Testis (tissue), 3 donors: ENCODE results near the gene BCAR3. TPM values are rescaled to one million over a fixed set of nuclear protein-coding genes. Genes with fewer than 3 reads are reported as not detected.

Source experiments
- DNase-seq: peaks from one replicate; pipeline ENCODE4 v3.0.0-alpha.2; 2019
- H3K27ac ChIP-seq, 2 donors: fragments of 200-600 bp; sonication (generic); one replicate each; pipeline ENCODE4 v1.5.1; 2019
- H3K27me3 ChIP-seq: fragments of 200-600 bp; sonication (generic); one replicate; pipeline ENCODE4 v1.5.1; 2019
- H3K36me3 ChIP-seq: fragments of 200-600 bp; sonication (generic); one replicate; pipeline ENCODE4 v1.5.1; 2017; ENCODE audit warnings: low read depth; ENCODE audit errors: missing control alignments
- H3K4me1 ChIP-seq: fragments of 200-600 bp; sonication (generic); one replicate; pipeline ENCODE4 v1.5.1; 2019
- H3K4me3 ChIP-seq, 2 donors: fragments of 200-600 bp; sonication (generic); one replicate each; pipeline ENCODE4 v1.5.1; 2017 to 2019
- H3K9me3 ChIP-seq: fragments of 200-600 bp; sonication (generic); one replicate; pipeline ENCODE4 v1.5.1; 2017
- CTCF ChIP-seq, 3 experiments: fragments of 450-650 bp in 2 of 3; fragments of 200-600 bp in 1 of 3; sonication (generic) in 1 of 3; IDR thresholded peaks; one replicate each; pipeline ENCODE4 v1.5.1; 2016 to 2019; ENCODE audit warnings: antibody characterized with exemption in 3 of 3, mild to moderate bottlenecking in 2 of 3, moderate library complexity in 1 of 3
- POLR2A ChIP-seq: fragments of 450-650 bp; IDR thresholded peaks from one replicate; pipeline ENCODE4 v1.6.1; 2017; ENCODE audit warnings: antibody characterized with exemption, mild to moderate bottlenecking, moderate library complexity
- WGBS, 2 donors: methylation state at CpG; one replicate each; pipeline ENCODE4 v1.1.5; 2018; 5-methylcytosine and 5-hydroxymethylcytosine counted together
- intact Hi-C: fragments of 100-400 bp; cut with DNase I; formaldehyde crosslinking; loops from one replicate; pipeline ENCODE4 v1.15.1; 2023; ENCODE audit warnings: low total_unique reads
- polyA plus RNA-seq: library from polyadenylated mRNA; stranded (reverse); fragments of 350-450 nt; fragmentation: Illumina TruSeq; extraction: RNeasy Lipid Tissue Mini Kit (QIAGEN cat#74804); gene quantifications from one replicate; pipeline ENCODE4 v1.2.3, GENCODE V29; 2014; ENCODE audit warnings: low read depth, low replicate concordance; ENCODE audit not compliant: insufficient read depth
- total RNA-seq, 2 donors: library from RNA; depleted of rRNA; stranded (reverse); fragments of >200 nt; gene quantifications; one replicate each; pipeline ENCODE4 v1.2.3, GENCODE V29; 2016

The BCAR3 gene
- total and polyA plus RNA-seq, 3 donors from 2014 or later = 23.2 to 55.9 (median 42.9) TPM

GRCh38 chr1:93623875-93624274 is 57.8 kb downstream of the BCAR3 start:
- 61 to 65% methylated on average over 1 of the region's 1 CpG for WGBS, 2 donors
- no peak overlapping the region for H3K27ac ChIP-seq
- no peaks in the 10 kb centered on the region for H3K4me1 ChIP-seq
- no peak for DNase-seq
- no peaks in the 10 kb centered on the region for H3K36me3 ChIP-seq
- H3K4me3 ChIP-seq = no peak overlapping the region
- TF ChIP-seq CTCF (IDR thresholded peaks at IDR 0.05) (no peak), POLR2A (no peak)
- intact Hi-C loops = loop anchor here (10.0 kb wide), 2 partner anchors 191 to 221 kb away; no protein-coding TSS in a partner anchor
- H3K27me3 ChIP-seq = no peaks in the 10 kb centered on the region
- H3K9me3 ChIP-seq = no peaks in the 10 kb centered on the region

GRCh38 chr1:93623436-93623835 is 58.2 kb downstream of the BCAR3 start:
- no peak overlapping the region for H3K27ac ChIP-seq
- intact Hi-C loops = loop anchor here (10.0 kb wide), 2 partner anchors 191 to 221 kb away; no protein-coding TSS in a partner anchor

GRCh38 chr1:93621246-93621645 is 60.4 kb downstream of the BCAR3 start:
- intact Hi-C loops = loop anchor here (10.0 kb wide), 2 partner anchors 194 to 224 kb away; no protein-coding TSS in a partner anchor
- DNase-seq = no peak
- H3K27ac ChIP-seq = no peak overlapping the region
- no peaks in the 10 kb centered on the region for H3K36me3 ChIP-seq
- no peaks in the 10 kb centered on the region for H3K9me3 ChIP-seq
- peaks cover 14% of the 10 kb centered on the region for H3K4me1 ChIP-seq
- no peak overlapping the region for H3K4me3 ChIP-seq
- no peaks in the 10 kb centered on the region for H3K27me3 ChIP-seq
- WGBS, 2 donors = 91 to 92% methylated on average over 5 of the region's 5 CpGs
- TF ChIP-seq POLR2A (no peak), CTCF (IDR thresholded peaks at IDR 0.05) (no peak)

More at GRCh38 chr1:93623436-93623835, 58.2 kb downstream of the BCAR3 start:
- Histone ChIP-seq H3K36me3 (no peaks in the 10 kb centered on the region), H3K4me3 (no peak overlapping the region), H3K27me3 (no peaks in the 10 kb centered on the region), H3K9me3 (no peaks in the 10 kb centered on the region), H3K4me1 (no peaks in the 10 kb centered on the region)
- no peak for DNase-seq
- no peak for TF ChIP-seq POLR2A

- peak; percentile 9 for DNase-seq
- intact Hi-C loops = loop anchor here (10.0 kb wide), 2 partner anchors 194 to 224 kb away; no protein-coding TSS in a partner anchor
- WGBS, 2 donors = 89 to 91% methylated on average over 4 of the region's 4 CpGs
- H3K27me3 ChIP-seq = no peaks in the 10 kb centered on the region
- H3K36me3 ChIP-seq = no peaks in the 10 kb centered on the region
- no peak overlapping the region for H3K4me3 ChIP-seq
- no peak for TF ChIP-seq CTCF (IDR thresholded peaks at IDR 0.05)
- no peak for TF ChIP-seq POLR2A
- H3K4me1 ChIP-seq = peaks cover 14% of the 10 kb centered on the region
- no peaks in the 10 kb centered on the region for H3K9me3 ChIP-seq
- H3K27ac ChIP-seq = no peak overlapping the region
These were observed 60.8 kb downstream of the BCAR3 start for GRCh38 chr1:93620841-93621210.

GRCh38 chr1:93620172-93620840 is 61.3 kb downstream of the BCAR3 start:
- 86 to 89% methylated on average over 3 of the region's 3 CpGs for WGBS, 2 donors
- intact Hi-C loops = loop anchor here (10.0 kb wide), 2 partner anchors 194 to 224 kb away; no protein-coding TSS in a partner anchor
- Histone ChIP-seq H3K36me3 (no peaks in the 10 kb centered on the region), H3K27me3 (no peaks in the 10 kb centered on the region), H3K27ac (no peak overlapping the region), H3K9me3 (no peaks in the 10 kb centered on the region), H3K4me3 (no peak overlapping the region), H3K4me1 (peaks cover 14% of the 10 kb centered on the region)
- DNase-seq = no peak
- TF ChIP-seq POLR2A = no peak
- TF ChIP-seq CTCF (IDR thresholded peaks at IDR 0.05) = no peak
